Skeletal muscle cell (primary cell): ENCODE results near the gene YLPM1.

ENCODE experiments used
- DNase-seq: peaks from one replicate; pipeline ENCODE4 v3.0.0-alpha.2; 2010; ENCODE audit warnings: low read depth
- H3K4me3 ChIP-seq: 2 replicates; pipeline ENCODE4 v1.5.1; 2011; ENCODE audit warnings: low read depth, mild to moderate bottlenecking, control low read depth, low read length, moderate library complexity

YLPM1 gene

GRCh38 chr14:74864198-74864597, 101.1 kb downstream of the YLPM1 start:
- no peak for DNase-seq
- no peak overlapping the region for H3K4me3 ChIP-seq

- DNase-seq: no peak
- no peak overlapping the region for H3K4me3 ChIP-seq
These were observed 102.0 kb downstream of the YLPM1 start for GRCh38 chr14:74865156-74865555.

- H3K4me3 ChIP-seq: no peak overlapping the region
- DNase-seq: no peak
These were observed 103.7 kb downstream of the YLPM1 start for GRCh38 chr14:74866708-74867389.

- DNase-seq: no peak
- no peak overlapping the region for H3K4me3 ChIP-seq
These were observed 104.6 kb downstream of the YLPM1 start for GRCh38 chr14:74867673-74868072.

GRCh38 chr14:74868739-74869138, 105.6 kb downstream of the YLPM1 start:
- no peak for DNase-seq
- H3K4me3 ChIP-seq: no peak overlapping the region

GRCh38 chr14:74871819-74872218, 108.7 kb downstream of the YLPM1 start:
- no peak for DNase-seq
- no peak overlapping the region for H3K4me3 ChIP-seq

GRCh38 chr14:74875204-74875603, 112.1 kb downstream of the YLPM1 start:
- no peak overlapping the region for H3K4me3 ChIP-seq
- DNase-seq: no peak

- no peak for DNase-seq
- no peak within 1 kb of the TSS for H3K4me3 ChIP-seq
These were observed 113.1 kb downstream of the YLPM1 start, which contains the start of gene PROX2 for GRCh38 chr14:74875941-74876913. TSS of gene PROX2 (minus strand) at chr14:74876145. CDS start at chr14:74863834, 12,311 bp downstream.

- no peak for DNase-seq
- H3K4me3 ChIP-seq: no peak overlapping the region
These were observed 116.5 kb downstream of the YLPM1 start for GRCh38 chr14:74879427-74880182.

GRCh38 chr14:74881431-74882102, 118.5 kb downstream of the YLPM1 start, which contains the start of gene DLST:
TSS of gene DLST (plus strand) at chr14:74881916. CDS start at chr14:74881954, 38 bp downstream.
- DNase-seq: peak; percentile 52
- peak within 1 kb of the TSS; percentile 85 for H3K4me3 ChIP-seq

- peak overlapping the region; percentile 85 for H3K4me3 ChIP-seq
- no peak for DNase-seq
These were observed 119.2 kb downstream of the YLPM1 start for GRCh38 chr14:74882103-74882920.
